A673 (cell line): ENCODE data around the gene KCTD18. TPM values are rescaled to one million over a fixed set of nuclear protein-coding genes. Genes with fewer than 3 reads are reported as not detected.

Source experiments
- BruUV-seq: library from RNA; stranded (reverse); fragments of 400-500 nt; replicated peaks from 2 replicates; lab custom pipeline; 2021; lab: Mats Ljungman, UMichigan
- CTCF ChIA-PET: fragments of 300-600 bp; sonication (Branson Sonifier 250); formaldehyde crosslinking; loops from one replicate; lab custom pipeline; 2022; ENCODE audit warnings: antibody characterized with exemption; lab: Charles Lee
- POLR2A ChIA-PET: fragments of 300-600 bp; sonication (Branson Sonifier 250); formaldehyde crosslinking; loops from one replicate; lab custom pipeline; 2022; ENCODE audit warnings: antibody characterized with exemption; ENCODE audit not compliant: low non-redundant PET; lab: Charles Lee
- DNase-seq: peaks from one replicate; pipeline ENCODE4 v3.0.0-alpha.2; 2015; ENCODE audit warnings: low spot score
- H3K27ac ChIP-seq: fragments of 200-600 bp; sonication (generic); 2 replicates; pipeline ENCODE4 v1.5.1; 2016; ENCODE audit warnings: mixed run types, low read depth, mild to moderate bottlenecking, mixed read lengths, antibody characterized with exemption, low read length; ENCODE audit not compliant: poor library complexity, severe bottlenecking
- H3K27me3 ChIP-seq: fragments of 200-600 bp; sonication (generic); replicated peaks from 2 replicates; pipeline ENCODE4 v1.6.1; 2017; ENCODE audit warnings: mixed run types, low read depth, mild to moderate bottlenecking, mixed read lengths, antibody characterized with exemption, low read length; ENCODE audit not compliant: insufficient read depth, poor library complexity
- H3K36me3 ChIP-seq: fragments of 200-600 bp; sonication (generic); 2 replicates; pipeline ENCODE4 v1.6.1; 2016; ENCODE audit warnings: mixed run types, mild to moderate bottlenecking, mixed read lengths, antibody characterized with exemption, low read length; ENCODE audit not compliant: insufficient read depth, poor library complexity, severe bottlenecking
- H3K4me1 ChIP-seq: fragments of 200-600 bp; sonication (generic); 2 replicates; pipeline ENCODE4 v1.6.1; 2017; ENCODE audit warnings: mixed run types, mild to moderate bottlenecking, mixed read lengths, antibody characterized with exemption, low read length; ENCODE audit not compliant: insufficient read depth, poor library complexity, severe bottlenecking
- H3K4me3 ChIP-seq: fragments of 200-600 bp; sonication (generic); 2 replicates; pipeline ENCODE4 v1.5.1; 2016; ENCODE audit warnings: low read depth, mixed run types, mild to moderate bottlenecking, mixed read lengths, low read length; ENCODE audit not compliant: poor library complexity, severe bottlenecking
- H3K9me3 ChIP-seq: fragments of 200-600 bp; sonication (generic); 2 replicates; pipeline ENCODE4 v1.6.1; 2016; ENCODE audit warnings: mixed run types, low read depth, mild to moderate bottlenecking, mixed read lengths, antibody characterized with exemption, low read length; ENCODE audit not compliant: poor library complexity, severe bottlenecking
- EZH2 ChIP-seq: fragments of 200-600 bp; sonication (generic); IDR thresholded peaks from 2 replicates; pipeline ENCODE4 v1.6.1; 2017; ENCODE audit warnings: borderline replicate concordance, low read depth, mild to moderate bottlenecking, mixed read lengths, antibody characterized with exemption, low read length; ENCODE audit not compliant: poor library complexity, severe bottlenecking
- intact Hi-C: fragments of 100-400 bp; cut with micrococcal nuclease; formaldehyde crosslinking; loops from one replicate; pipeline ENCODE4 v1.10.0; 2022; ENCODE audit not compliant: unreplicated experiment
- total RNA-seq: library from RNA; stranded (reverse); gene quantifications from 2 replicates; pipeline ENCODE4 v1.2.3, GENCODE V29; 2021
- TF ChIP-seq, protein P1 (sequence below): fragments of 300-800, 200-600 bp; sonication (generic); conservative IDR thresholded peaks from 2 replicates; pipeline ENCODE4 v1.5.1; 2017; ENCODE audit warnings: low read depth, mild to moderate bottlenecking, antibody characterized with exemption, low read length, moderate library complexity, mixed read lengths

KCTD18 gene
- total RNA-seq, 1 experiment from 2014 or later = 12.2 TPM

GRCh38 chr2:200492656-200493055 lies 17.2 kb downstream of the KCTD18 start:
- BruUV-seq = no TSS peak

DNA sequence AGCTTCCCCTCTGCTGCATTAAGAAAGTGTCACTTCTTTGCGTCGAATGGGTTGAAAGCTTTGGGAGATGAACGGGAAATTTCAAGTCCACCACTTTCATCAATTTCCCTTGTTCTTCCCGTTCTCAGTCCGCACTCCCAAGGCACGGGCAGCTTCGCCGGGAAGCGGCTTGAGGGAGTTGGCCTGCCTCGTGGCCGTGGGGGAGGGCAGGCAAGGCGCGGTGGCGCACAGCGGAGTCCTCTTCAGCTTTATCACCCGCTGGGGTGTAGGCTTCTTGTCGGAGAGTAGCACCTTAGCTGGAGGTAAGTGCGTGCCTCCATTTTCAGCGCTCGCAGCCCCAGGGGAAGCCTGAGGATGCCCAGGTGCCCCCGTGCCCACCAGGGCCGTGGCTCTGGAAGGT lies 19.9 kb downstream of the KCTD18 start:
- intact Hi-C loops = no loop called here
- Histone ChIP-seq H3K4me3 (no peak overlapping the region), H3K9me3 (no peaks in the 10 kb centered on the region), H3K4me1 (no peaks in the 10 kb centered on the region), H3K27me3 (no peaks in the 10 kb centered on the region), H3K36me3 (peaks cover 8% of the 10 kb centered on the region), H3K27ac (no peak overlapping the region)
- POLR2A ChIA-PET = no interaction called here
- CTCF ChIA-PET = no interaction called here
- BruUV-seq = no TSS peak
- TF ChIP-seq EZH2 = no peak
- TF ChIP-seq, protein P1, sequence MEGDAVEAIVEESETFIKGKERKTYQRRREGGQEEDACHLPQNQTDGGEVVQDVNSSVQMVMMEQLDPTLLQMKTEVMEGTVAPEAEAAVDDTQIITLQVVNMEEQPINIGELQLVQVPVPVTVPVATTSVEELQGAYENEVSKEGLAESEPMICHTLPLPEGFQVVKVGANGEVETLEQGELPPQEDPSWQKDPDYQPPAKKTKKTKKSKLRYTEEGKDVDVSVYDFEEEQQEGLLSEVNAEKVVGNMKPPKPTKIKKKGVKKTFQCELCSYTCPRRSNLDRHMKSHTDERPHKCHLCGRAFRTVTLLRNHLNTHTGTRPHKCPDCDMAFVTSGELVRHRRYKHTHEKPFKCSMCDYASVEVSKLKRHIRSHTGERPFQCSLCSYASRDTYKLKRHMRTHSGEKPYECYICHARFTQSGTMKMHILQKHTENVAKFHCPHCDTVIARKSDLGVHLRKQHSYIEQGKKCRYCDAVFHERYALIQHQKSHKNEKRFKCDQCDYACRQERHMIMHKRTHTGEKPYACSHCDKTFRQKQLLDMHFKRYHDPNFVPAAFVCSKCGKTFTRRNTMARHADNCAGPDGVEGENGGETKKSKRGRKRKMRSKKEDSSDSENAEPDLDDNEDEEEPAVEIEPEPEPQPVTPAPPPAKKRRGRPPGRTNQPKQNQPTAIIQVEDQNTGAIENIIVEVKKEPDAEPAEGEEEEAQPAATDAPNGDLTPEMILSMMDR = no peak
- no peak for DNase-seq

More at GRCh38 chr2:200492656-200493055, 17.2 kb downstream of the KCTD18 start:
- POLR2A ChIA-PET = no interaction called here
- intact Hi-C loops = no loop called here
- Histone ChIP-seq H3K4me3 (no peak overlapping the region), H3K27ac (no peak overlapping the region), H3K4me1 (no peaks in the 10 kb centered on the region), H3K9me3 (no peaks in the 10 kb centered on the region), H3K27me3 (no peaks in the 10 kb centered on the region), H3K36me3 (peaks cover 17% of the 10 kb centered on the region)
- no peak for DNase-seq
- CTCF ChIA-PET = no interaction called here
- TF ChIP-seq EZH2 = no peak
- TF ChIP-seq, protein P1 = no peak

- Histone ChIP-seq H3K36me3 (peaks cover 4% of the 10 kb centered on the region), H3K4me1 (no peaks in the 10 kb centered on the region), H3K27ac (no peak overlapping the region), H3K9me3 (no peaks in the 10 kb centered on the region), H3K27me3 (no peaks in the 10 kb centered on the region), H3K4me3 (no peak overlapping the region)
- BruUV-seq = no TSS peak
- no peak for TF ChIP-seq EZH2
- TF ChIP-seq, protein P1 = no peak
- CTCF ChIA-PET = no interaction called here
- intact Hi-C loops = no loop called here
- POLR2A ChIA-PET = no interaction called here
- no peak for DNase-seq
These were observed 21.7 kb downstream of the KCTD18 start for GRCh38 chr2:200488169-200488568.
